Loucy (cell line): ENCODE results near the gene INPP5D.

Source experiments
- H2AFZ ChIP-seq: fragments of 200-600 bp; sonication (generic); 2 replicates; pipeline ENCODE4 v1.6.0; 2016; ENCODE audit warnings: antibody characterized with exemption, mild to moderate bottlenecking, low read length, moderate library complexity
- H3F3A ChIP-seq: fragments of 200-600 bp; 2 replicates; pipeline ENCODE4 v1.6.0; 2016; ENCODE audit warnings: antibody characterized with exemption, low read depth, mild to moderate bottlenecking
- H3K27me3 ChIP-seq: fragments of 200-600 bp; sonication (generic); 2 replicates; pipeline ENCODE4 v1.6.1; 2014; ENCODE audit warnings: low read length, mild to moderate bottlenecking; ENCODE audit not compliant: insufficient read depth, poor library complexity, severe bottlenecking
- H3K36me3 ChIP-seq: fragments of 200-600 bp; sonication (generic); 2 replicates; pipeline ENCODE4 v1.6.1; 2016; ENCODE audit warnings: low read length; ENCODE audit not compliant: insufficient read depth
- H3K4me1 ChIP-seq: fragments of 200-600 bp; sonication (generic); 2 replicates; pipeline ENCODE4 v1.5.1; 2014; ENCODE audit warnings: low read length, mild to moderate bottlenecking; ENCODE audit not compliant: insufficient read depth, poor library complexity, severe bottlenecking
- H3K4me2 ChIP-seq: fragments of 200-600 bp; sonication (generic); 2 replicates; pipeline ENCODE4 v1.6.0; 2014; ENCODE audit warnings: antibody characterized with exemption, low read length, low read depth, mild to moderate bottlenecking; ENCODE audit not compliant: poor library complexity, severe bottlenecking
- H3K4me3 ChIP-seq: fragments of 200-600 bp; sonication (generic); 2 replicates; pipeline ENCODE4 v1.5.1; 2014; ENCODE audit warnings: low read length, mild to moderate bottlenecking, mixed read lengths; ENCODE audit not compliant: poor library complexity, severe bottlenecking
- H3K79me2 ChIP-seq: fragments of 200-600 bp; sonication (generic); 2 replicates; pipeline ENCODE4 v1.6.1; 2014; ENCODE audit warnings: low read length; ENCODE audit not compliant: insufficient read depth
- H3K9ac ChIP-seq: fragments of 200-600 bp; sonication (generic); 2 replicates; pipeline ENCODE4 v1.6.0; 2014; ENCODE audit warnings: mild to moderate bottlenecking, low read depth, low read length, moderate library complexity; ENCODE audit not compliant: poor library complexity, severe bottlenecking
- H3K9me2 ChIP-seq: fragments of 200-600 bp; sonication (generic); replicated peaks from 2 replicates; pipeline ENCODE4 v1.6.1; 2016; ENCODE audit warnings: low read depth, low read length, mixed read lengths
- H3K9me3 ChIP-seq: fragments of 200-600 bp; sonication (generic); 2 replicates; pipeline ENCODE4 v1.6.1; 2014; ENCODE audit warnings: mild to moderate bottlenecking, antibody characterized with exemption, low read length, low read depth; ENCODE audit not compliant: insufficient read depth
- H4K20me1 ChIP-seq: fragments of 200-600 bp; sonication (generic); 2 replicates; pipeline ENCODE4 v1.6.0; 2014; ENCODE audit warnings: antibody characterized with exemption, low read length, mild to moderate bottlenecking; ENCODE audit not compliant: insufficient read depth, poor library complexity, severe bottlenecking
- EZH2phosphoT487 ChIP-seq: fragments of 200-600 bp; IDR thresholded peaks from 2 replicates; pipeline ENCODE4 v1.6.1; 2018; ENCODE audit warnings: antibody characterized with exemption, mild to moderate bottlenecking, moderate library complexity, borderline replicate concordance
- TF ChIP-seq, protein P1 (sequence below): fragments of 200-600 bp; sonication (generic); conservative IDR thresholded peaks from 2 replicates; pipeline ENCODE4 v1.5.1; 2014; ENCODE audit warnings: mild to moderate bottlenecking, antibody characterized with exemption, low read length

INPP5D gene

DNA sequence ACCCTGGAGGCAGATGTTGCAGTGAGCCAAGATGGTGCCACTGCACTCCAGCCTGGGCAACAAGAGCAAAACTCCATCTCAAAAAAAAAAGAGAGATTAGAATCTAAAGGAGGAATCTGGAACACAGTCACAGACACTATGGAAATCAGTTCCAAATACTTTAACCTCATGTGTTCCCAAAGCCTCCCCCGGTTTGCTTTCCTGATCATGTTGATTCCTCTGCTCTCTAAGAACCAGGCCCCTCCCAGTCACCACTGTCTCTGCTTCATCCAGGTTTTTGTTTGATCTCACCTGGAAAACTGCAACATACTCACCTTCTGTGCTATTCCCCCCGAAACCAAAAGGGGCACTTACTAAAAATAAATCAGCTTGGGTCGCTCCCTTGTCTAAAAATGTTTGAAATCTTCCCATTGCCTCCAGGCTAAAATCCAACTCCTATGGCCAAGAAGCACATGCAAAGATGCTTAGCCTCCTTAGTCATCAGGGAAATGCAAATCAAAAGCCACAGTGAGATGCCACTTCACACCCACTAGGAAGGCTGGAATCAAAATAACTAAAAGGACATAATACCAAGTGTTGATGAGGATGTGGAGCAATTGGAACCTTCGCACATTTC is 33.8 kb upstream of the INPP5D start:
- H3F3A ChIP-seq, result no peaks in the 10 kb centered on the region
- no peak overlapping the region for H2AFZ ChIP-seq
- H3K4me3 ChIP-seq, result no peak overlapping the region
- H3K9me2 ChIP-seq, result no peaks in the 10 kb centered on the region
- H3K9me3 ChIP-seq, result no peaks in the 10 kb centered on the region
- no peak for TF ChIP-seq EZH2phosphoT487
- TF ChIP-seq, protein P1, sequence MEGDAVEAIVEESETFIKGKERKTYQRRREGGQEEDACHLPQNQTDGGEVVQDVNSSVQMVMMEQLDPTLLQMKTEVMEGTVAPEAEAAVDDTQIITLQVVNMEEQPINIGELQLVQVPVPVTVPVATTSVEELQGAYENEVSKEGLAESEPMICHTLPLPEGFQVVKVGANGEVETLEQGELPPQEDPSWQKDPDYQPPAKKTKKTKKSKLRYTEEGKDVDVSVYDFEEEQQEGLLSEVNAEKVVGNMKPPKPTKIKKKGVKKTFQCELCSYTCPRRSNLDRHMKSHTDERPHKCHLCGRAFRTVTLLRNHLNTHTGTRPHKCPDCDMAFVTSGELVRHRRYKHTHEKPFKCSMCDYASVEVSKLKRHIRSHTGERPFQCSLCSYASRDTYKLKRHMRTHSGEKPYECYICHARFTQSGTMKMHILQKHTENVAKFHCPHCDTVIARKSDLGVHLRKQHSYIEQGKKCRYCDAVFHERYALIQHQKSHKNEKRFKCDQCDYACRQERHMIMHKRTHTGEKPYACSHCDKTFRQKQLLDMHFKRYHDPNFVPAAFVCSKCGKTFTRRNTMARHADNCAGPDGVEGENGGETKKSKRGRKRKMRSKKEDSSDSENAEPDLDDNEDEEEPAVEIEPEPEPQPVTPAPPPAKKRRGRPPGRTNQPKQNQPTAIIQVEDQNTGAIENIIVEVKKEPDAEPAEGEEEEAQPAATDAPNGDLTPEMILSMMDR, result no peak
- H3K36me3 ChIP-seq, result no peaks in the 10 kb centered on the region
- H3K79me2 ChIP-seq, result no peaks in the 10 kb centered on the region
- H3K4me1 ChIP-seq, result no peaks in the 10 kb centered on the region
- no peak overlapping the region for H3K4me2 ChIP-seq
- H3K9ac ChIP-seq, result no peak overlapping the region
- no peaks in the 10 kb centered on the region for H3K27me3 ChIP-seq
- no peaks in the 10 kb centered on the region for H4K20me1 ChIP-seq

- H2AFZ ChIP-seq, result no peak overlapping the region
- TF ChIP-seq, protein P1, result no peak
- no peak for TF ChIP-seq EZH2phosphoT487
- no peak overlapping the region for H3K4me3 ChIP-seq
- no peaks in the 10 kb centered on the region for H3K27me3 ChIP-seq
- H3K9me2 ChIP-seq, result no peaks in the 10 kb centered on the region
- H3K9me3 ChIP-seq, result no peaks in the 10 kb centered on the region
- no peaks in the 10 kb centered on the region for H3K79me2 ChIP-seq
- no peaks in the 10 kb centered on the region for H3K4me1 ChIP-seq
- H4K20me1 ChIP-seq, result no peaks in the 10 kb centered on the region
- H3F3A ChIP-seq, result no peaks in the 10 kb centered on the region
- H3K9ac ChIP-seq, result no peak overlapping the region
- H3K4me2 ChIP-seq, result no peak overlapping the region
- H3K36me3 ChIP-seq, result no peaks in the 10 kb centered on the region
These were observed 30.8 kb upstream of the INPP5D start for GRCh38 chr2:233029321-233029720.

DNA sequence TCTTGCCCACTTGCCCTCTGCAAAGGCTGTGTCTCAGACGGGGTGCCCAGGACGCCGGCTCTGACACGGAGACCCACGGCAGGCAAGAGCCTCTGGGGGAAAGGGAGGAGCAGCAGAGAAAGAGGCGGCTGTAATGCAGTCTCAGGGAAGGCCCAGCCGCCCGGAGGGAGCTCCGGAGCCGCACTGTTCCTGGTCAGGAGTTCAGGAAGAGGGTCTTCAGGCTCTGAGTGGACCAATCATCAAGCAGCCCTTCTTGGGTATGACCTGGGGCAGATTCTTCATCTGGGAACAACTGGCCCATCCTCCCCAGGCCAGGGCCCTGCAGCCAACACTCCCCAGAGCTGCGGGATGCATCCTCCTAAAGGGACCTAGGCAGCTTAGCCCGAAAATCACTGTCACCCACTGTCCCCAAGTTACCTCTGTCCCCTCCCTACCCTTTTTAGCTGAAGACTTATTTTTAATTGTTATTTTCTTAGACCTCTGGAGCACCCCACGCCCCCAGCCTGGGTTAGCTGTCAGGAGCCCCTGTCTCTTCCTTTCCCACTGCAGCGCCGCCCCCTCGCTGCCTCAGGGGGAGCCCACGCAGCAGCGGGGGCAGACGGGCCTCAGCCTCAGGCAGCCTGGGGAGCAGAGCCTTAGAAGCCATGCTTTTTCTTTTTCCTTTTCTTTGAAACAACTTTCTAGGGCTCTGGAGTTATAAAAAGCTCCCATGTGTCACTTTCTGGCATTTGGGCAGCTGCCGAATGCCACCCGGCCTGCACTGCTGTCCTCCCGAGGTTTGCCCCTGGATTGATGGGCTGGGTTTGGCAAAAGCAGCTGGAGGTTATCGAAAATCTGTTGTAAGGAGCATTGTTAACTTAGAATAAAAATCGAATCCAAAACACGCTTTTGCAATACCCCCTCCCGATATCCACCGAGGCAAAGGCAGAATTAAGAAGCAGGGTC is 28.3 kb upstream of the INPP5D start:
- Histone ChIP-seq H4K20me1 (no peaks in the 10 kb centered on the region), H3K4me1 (no peaks in the 10 kb centered on the region), H2AFZ (no peak overlapping the region), H3K4me2 (no peak overlapping the region), H3K9me3 (no peaks in the 10 kb centered on the region), H3K4me3 (no peak overlapping the region), H3K9ac (no peak overlapping the region), H3K36me3 (no peaks in the 10 kb centered on the region), H3K79me2 (no peaks in the 10 kb centered on the region), H3K9me2 (no peaks in the 10 kb centered on the region), H3F3A (no peaks in the 10 kb centered on the region), H3K27me3 (no peaks in the 10 kb centered on the region)
- TF ChIP-seq, protein P1, result no peak
- TF ChIP-seq EZH2phosphoT487, result no peak
